Chondrocyte (in vitro differentiated cells): Measurements from ENCODE around the gene SLC4A4. TPM values are rescaled to one million over a fixed set of nuclear protein-coding genes. Genes with fewer than 3 reads are reported as not detected.

Source experiments
- DNase-seq: peaks from one replicate; pipeline ENCODE4 v3.0.0; 2021; ENCODE audit warnings: mixed read lengths, low spot score
- H3K27ac Mint-ChIP-seq: one replicate; pipeline ENCODE4 v1.8.0; 2021; ENCODE audit warnings: mild to moderate bottlenecking, moderate library complexity, mixed read lengths; ENCODE audit not compliant: unreplicated experiment
- H3K27me3 Mint-ChIP-seq: 2 replicates; pipeline ENCODE4 v1.8.0; 2021; ENCODE audit warnings: low read depth, mixed read lengths
- H3K36me3 Mint-ChIP-seq: 2 replicates; pipeline ENCODE4 v1.8.0; 2021; ENCODE audit warnings: low read depth, mixed read lengths
- H3K4me1 Mint-ChIP-seq: 2 replicates; pipeline ENCODE4 v1.8.0; 2021; ENCODE audit warnings: low read depth, mild to moderate bottlenecking, mixed read lengths
- H3K4me3 Mint-ChIP-seq: one replicate; pipeline ENCODE4 v1.8.0; 2021; ENCODE audit warnings: mild to moderate bottlenecking, moderate library complexity, mixed read lengths; ENCODE audit not compliant: unreplicated experiment
- H3K9me3 Mint-ChIP-seq: 2 replicates; pipeline ENCODE4 v1.8.0; 2021; ENCODE audit warnings: low read depth, mixed read lengths
- CTCF ChIP-seq: fragments of 200-600 bp; sonication (generic); IDR thresholded peaks from 2 replicates; pipeline ENCODE4 v1.5.0; 2021; ENCODE audit warnings: antibody characterized with exemption, mild to moderate bottlenecking, moderate library complexity
- total RNA-seq: library from RNA; stranded (reverse); gene quantifications from 3 replicates; pipeline ENCODE4 v1.2.1, GENCODE V29; 2021

SLC4A4 gene
- total RNA-seq, 1 donor from 2014 or later, result 12.8 TPM

GRCh38 chr4:71430609-71431008 lies 91.8 kb downstream of the SLC4A4 start:
- no peak for TF ChIP-seq CTCF
- Mint-ChIP-seq H3K27ac (no peak overlapping the region), H3K9me3 (peaks cover 7% of the 10 kb centered on the region), H3K4me3 (no peak overlapping the region), H3K27me3 (peaks cover 6% of the 10 kb centered on the region), H3K36me3 (peaks cover 8% of the 10 kb centered on the region), H3K4me1 (no peaks in the 10 kb centered on the region)
- no peak for DNase-seq

- Mint-ChIP-seq H3K4me1 (peaks cover 8% of the 10 kb centered on the region), H3K9me3 (no peaks in the 10 kb centered on the region), H3K4me3 (no peak overlapping the region), H3K27me3 (peaks cover 2% of the 10 kb centered on the region), H3K27ac (no peak overlapping the region), H3K36me3 (peaks cover 3% of the 10 kb centered on the region)
- TF ChIP-seq CTCF, result no peak
- no peak for DNase-seq
These were observed 101.8 kb downstream of the SLC4A4 start for GRCh38 chr4:71440612-71441011.

DNA sequence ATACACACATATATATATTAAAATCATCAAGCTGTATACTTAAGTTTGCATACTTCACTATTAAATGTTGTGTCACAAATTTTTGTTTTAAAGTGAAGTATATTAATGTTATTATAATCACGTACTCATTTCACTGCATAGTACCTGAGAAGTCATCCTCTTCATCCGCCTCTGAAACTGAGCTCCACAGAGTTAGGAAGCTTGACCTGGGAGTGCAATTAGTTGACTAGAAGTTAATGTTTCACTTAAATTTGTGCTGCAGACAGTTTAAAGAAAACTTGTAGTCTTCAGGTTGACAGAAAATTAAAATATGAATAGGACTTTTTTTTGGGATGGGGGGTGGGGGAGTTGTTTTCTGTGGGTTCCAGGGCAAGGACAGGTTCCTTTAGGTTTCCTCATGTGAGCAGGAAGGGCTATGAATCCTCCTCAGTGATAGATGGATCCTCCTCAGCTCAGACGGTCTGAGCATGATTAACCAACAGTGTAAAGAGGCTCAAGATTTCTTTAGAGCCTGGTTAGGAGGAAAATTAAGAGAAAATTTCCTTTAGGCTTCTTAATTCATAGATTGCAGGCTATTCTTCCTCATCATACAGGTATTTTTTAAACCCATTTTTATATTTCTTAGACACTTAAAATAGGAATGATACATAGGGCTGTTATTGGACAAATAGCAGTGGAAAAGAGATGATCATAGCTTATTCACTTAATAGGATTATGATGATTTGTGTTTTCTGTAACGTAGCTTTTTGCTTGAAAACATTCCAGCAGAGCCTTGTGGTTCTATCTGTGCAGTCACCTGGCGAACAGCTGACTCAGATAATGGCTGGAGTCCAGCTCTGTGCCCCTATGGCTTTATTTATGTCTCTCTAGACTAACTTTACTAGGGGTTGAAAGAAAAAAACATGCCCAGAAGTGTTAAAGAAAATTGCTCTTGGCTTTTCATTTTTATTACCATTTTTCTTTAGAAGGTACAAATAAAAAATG lies 102.7 kb downstream of the SLC4A4 start:
- Mint-ChIP-seq H3K9me3 (no peaks in the 10 kb centered on the region), H3K4me3 (no peak overlapping the region), H3K27ac (no peak overlapping the region), H3K27me3 (peaks cover 2% of the 10 kb centered on the region), H3K36me3 (peaks cover 1% of the 10 kb centered on the region), H3K4me1 (peaks cover 8% of the 10 kb centered on the region)
- DNase-seq, result no peak
- no peak for TF ChIP-seq CTCF

DNA sequence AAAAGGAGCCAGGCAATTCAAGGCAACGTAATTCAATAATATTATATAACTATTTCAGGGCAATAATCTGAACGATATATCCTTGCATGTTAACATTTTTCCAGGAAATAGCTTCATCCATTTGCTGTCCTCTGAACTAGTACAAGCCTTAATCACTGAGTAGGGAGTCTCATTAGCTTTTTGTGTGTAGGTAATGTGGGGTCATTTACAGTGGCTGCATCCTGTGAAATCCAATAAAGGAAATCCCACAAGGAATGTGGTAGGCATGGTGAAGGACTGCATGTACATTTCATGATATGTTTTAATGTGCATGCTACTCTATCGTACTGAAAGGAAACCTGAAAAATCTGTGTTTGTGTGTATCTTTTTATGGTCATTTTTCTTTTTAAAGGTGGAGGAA lies 103.5 kb downstream of the SLC4A4 start:
- Mint-ChIP-seq H3K4me3 (no peak overlapping the region), H3K4me1 (peaks cover 8% of the 10 kb centered on the region), H3K27ac (no peak overlapping the region), H3K36me3 (peaks cover 1% of the 10 kb centered on the region), H3K27me3 (peaks cover 2% of the 10 kb centered on the region), H3K9me3 (no peaks in the 10 kb centered on the region)
- no peak for DNase-seq
- TF ChIP-seq CTCF, result no peak

DNA sequence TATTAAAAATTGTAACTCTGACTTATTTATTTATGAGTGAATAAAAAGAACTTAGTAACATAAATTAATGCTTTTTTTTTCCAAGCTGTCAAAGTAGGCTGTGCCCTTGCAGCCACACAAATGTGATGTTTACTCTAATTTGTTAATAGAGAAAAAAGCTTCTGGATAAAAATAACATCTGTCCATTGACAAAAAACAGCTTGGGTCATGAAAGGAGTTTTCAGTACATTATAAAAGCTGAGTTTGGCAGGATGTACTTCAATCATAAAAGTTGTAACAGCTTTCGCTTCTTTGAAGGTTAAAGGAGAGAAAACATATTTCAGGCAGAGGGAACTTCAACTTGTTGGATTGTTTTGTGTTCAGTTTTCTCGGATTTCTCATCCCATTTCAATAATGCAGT lies 105.6 kb downstream of the SLC4A4 start:
- H3K9me3 Mint-ChIP-seq, result no peaks in the 10 kb centered on the region
- no peak overlapping the region for H3K27ac Mint-ChIP-seq
- H3K36me3 Mint-ChIP-seq, result peaks cover 1% of the 10 kb centered on the region
- DNase-seq, result no peak
- H3K27me3 Mint-ChIP-seq, result peaks cover under 1% of the 10 kb centered on the region
- peaks cover 17% of the 10 kb centered on the region for H3K4me1 Mint-ChIP-seq
- TF ChIP-seq CTCF, result no peak
- H3K4me3 Mint-ChIP-seq, result no peak overlapping the region
